Calu3 (cell line): ENCODE results near the gene FHIT. TPM values are rescaled to one million over a fixed set of nuclear protein-coding genes. Genes with fewer than 3 reads are reported as not detected.

Experiments
- BruUV-seq: library from RNA; stranded (reverse); fragments of 400-500 nt; replicated peaks from 2 replicates; lab custom pipeline; 2021; lab: Mats Ljungman, UMichigan
- CTCF ChIA-PET: fragments of 300-600 bp; sonication (Branson Sonifier 250); formaldehyde crosslinking; loops from one replicate; lab custom pipeline; 2022; ENCODE audit warnings: antibody characterized with exemption; lab: Charles Lee
- DNase-seq: peaks from one replicate; pipeline ENCODE4 v3.0.0; 2022
- H3K27ac Mint-ChIP-seq: one replicate; pipeline ENCODE4 v1.8.0; 2022; ENCODE audit warnings: mixed read lengths; ENCODE audit not compliant: unreplicated experiment
- H3K27me3 Mint-ChIP-seq: one replicate; pipeline ENCODE4 v1.8.0; 2022; ENCODE audit warnings: mixed read lengths; ENCODE audit not compliant: unreplicated experiment
- H3K36me3 Mint-ChIP-seq: one replicate; pipeline ENCODE4 v1.8.0; 2022; ENCODE audit warnings: mild to moderate bottlenecking, moderate library complexity, mixed read lengths; ENCODE audit not compliant: insufficient read depth, unreplicated experiment
- H3K4me1 Mint-ChIP-seq: one replicate; pipeline ENCODE4 v1.8.0; 2022; ENCODE audit warnings: mild to moderate bottlenecking, low read depth, mixed read lengths; ENCODE audit not compliant: unreplicated experiment
- H3K4me3 Mint-ChIP-seq: one replicate; pipeline ENCODE4 v1.8.0; 2022; ENCODE audit warnings: mild to moderate bottlenecking, low read depth, moderate library complexity, mixed read lengths; ENCODE audit not compliant: unreplicated experiment
- H3K9me3 Mint-ChIP-seq: one replicate; pipeline ENCODE4 v1.8.0; 2022; ENCODE audit warnings: low read depth, mixed read lengths; ENCODE audit not compliant: unreplicated experiment
- CTCF ChIP-seq: fragments of 200-600 bp; IDR thresholded peaks from one replicate; pipeline ENCODE4 v1.8.0; 2022; ENCODE audit warnings: antibody characterized with exemption; ENCODE audit not compliant: unreplicated experiment
- intact Hi-C: fragments of 100-400 bp; cut with micrococcal nuclease; formaldehyde crosslinking; loops from one replicate; pipeline ENCODE4 v1.10.0; 2022; ENCODE audit not compliant: unreplicated experiment
- total RNA-seq: library from RNA; stranded (reverse); gene quantifications from 2 replicates; pipeline ENCODE4 v1.2.3, GENCODE V29; 2022

Gene FHIT
- total RNA-seq, 1 experiment from 2014 or later, result 6.2 TPM

- Mint-ChIP-seq H3K27me3 (no peaks in the 10 kb centered on the region), H3K36me3 (no peaks in the 10 kb centered on the region), H3K4me3 (no peak overlapping the region), H3K4me1 (no peaks in the 10 kb centered on the region), H3K9me3 (peaks cover 6% of the 10 kb centered on the region), H3K27ac (no peak overlapping the region)
- no TSS peak for BruUV-seq
- intact Hi-C loops, result no loop called here
- CTCF ChIA-PET, result no interaction called here
- DNase-seq, result no peak
- no peak for TF ChIP-seq CTCF
Observed at GRCh38 chr3:59784164-59784563, 1467.1 kb downstream of the FHIT start.

GRCh38 chr3:59783468-59783988 lies 1467.7 kb downstream of the FHIT start:
- no peaks in the 10 kb centered on the region for H3K27me3 Mint-ChIP-seq
- H3K4me3 Mint-ChIP-seq, result no peak overlapping the region
- H3K27ac Mint-ChIP-seq, result no peak overlapping the region
- intact Hi-C loops, result no loop called here
- DNase-seq, result no peak
- CTCF ChIA-PET, result no interaction called here
- H3K4me1 Mint-ChIP-seq, result no peaks in the 10 kb centered on the region
- peaks cover 6% of the 10 kb centered on the region for H3K9me3 Mint-ChIP-seq
- TF ChIP-seq CTCF, result no peak
- H3K36me3 Mint-ChIP-seq, result no peaks in the 10 kb centered on the region
- BruUV-seq, result no TSS peak

- no peak overlapping the region for H3K27ac Mint-ChIP-seq
- no TSS peak for BruUV-seq
- intact Hi-C loops, result no loop called here
Observed at GRCh38 chr3:59782664-59783063, 1468.6 kb downstream of the FHIT start.

GRCh38 chr3:59780209-59780608 lies 1471.0 kb downstream of the FHIT start:
- H3K27ac Mint-ChIP-seq, result no peak overlapping the region

More at GRCh38 chr3:59782664-59783063, 1468.6 kb downstream of the FHIT start:
- Mint-ChIP-seq H3K27me3 (no peaks in the 10 kb centered on the region), H3K4me3 (no peak overlapping the region), H3K36me3 (no peaks in the 10 kb centered on the region), H3K4me1 (no peaks in the 10 kb centered on the region), H3K9me3 (peaks cover 4% of the 10 kb centered on the region)
- no peak for TF ChIP-seq CTCF
- no peak for DNase-seq
- CTCF ChIA-PET, result no interaction called here

More at GRCh38 chr3:59780209-59780608, 1471.0 kb downstream of the FHIT start:
- Mint-ChIP-seq H3K4me1 (no peaks in the 10 kb centered on the region), H3K36me3 (no peaks in the 10 kb centered on the region), H3K9me3 (peaks cover 8% of the 10 kb centered on the region), H3K27me3 (no peaks in the 10 kb centered on the region), H3K4me3 (no peak overlapping the region)
- CTCF ChIA-PET, result no interaction called here
- no peak for DNase-seq
- no TSS peak for BruUV-seq
- TF ChIP-seq CTCF, result no peak
- intact Hi-C loops, result no loop called here
